GM19455 (cell line): ENCODE results near the gene ECHS1.

ENCODE experiments used
- ATAC-seq: cut with Tn5 transposase; IDR thresholded peaks from one replicate; pipeline ENCODE4 v1.9.1; 2021; ENCODE audit not compliant: unreplicated experiment

Gene ECHS1

DNA sequence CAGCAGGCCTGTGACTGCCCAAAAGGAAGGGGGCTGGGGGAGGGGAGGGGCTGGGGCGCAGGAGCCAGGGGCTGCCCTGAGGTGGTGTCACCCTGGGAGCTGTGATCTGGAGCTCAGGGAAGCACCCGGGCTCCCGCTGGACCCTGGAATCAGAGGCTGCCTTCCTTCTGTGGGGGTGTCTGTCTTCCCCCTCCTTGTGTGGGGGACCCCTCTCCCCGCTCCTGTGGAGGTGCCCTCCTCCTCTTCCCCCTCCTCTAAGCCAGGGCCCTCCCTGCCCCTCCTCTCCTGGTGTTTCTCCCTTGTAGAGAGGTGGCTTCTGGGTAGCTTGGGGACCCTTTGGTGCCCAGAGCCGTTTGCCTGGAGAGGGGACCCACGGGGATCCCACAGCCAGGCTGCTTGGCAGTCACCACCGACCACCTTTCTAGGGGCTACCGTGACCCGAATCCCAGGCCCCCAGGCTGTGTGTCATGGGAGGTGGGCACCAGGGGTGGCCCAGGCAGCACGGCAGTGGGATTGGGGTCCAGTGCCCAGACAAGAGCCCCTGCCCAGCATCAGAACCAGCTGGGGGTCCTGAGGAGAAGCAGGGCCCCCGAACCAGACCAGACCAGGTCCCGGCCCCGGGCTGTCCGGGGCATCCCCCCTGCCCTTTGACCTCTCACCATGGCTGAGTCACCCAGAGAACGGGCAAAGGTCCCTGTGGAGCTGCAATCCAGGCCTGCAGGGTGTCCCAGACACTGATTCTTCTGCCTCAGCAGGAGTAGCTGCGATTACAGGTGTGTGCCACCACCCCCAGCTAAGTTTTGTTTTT, 25.2 kb downstream of the ECHS1 start:
- no peak for ATAC-seq

DNA sequence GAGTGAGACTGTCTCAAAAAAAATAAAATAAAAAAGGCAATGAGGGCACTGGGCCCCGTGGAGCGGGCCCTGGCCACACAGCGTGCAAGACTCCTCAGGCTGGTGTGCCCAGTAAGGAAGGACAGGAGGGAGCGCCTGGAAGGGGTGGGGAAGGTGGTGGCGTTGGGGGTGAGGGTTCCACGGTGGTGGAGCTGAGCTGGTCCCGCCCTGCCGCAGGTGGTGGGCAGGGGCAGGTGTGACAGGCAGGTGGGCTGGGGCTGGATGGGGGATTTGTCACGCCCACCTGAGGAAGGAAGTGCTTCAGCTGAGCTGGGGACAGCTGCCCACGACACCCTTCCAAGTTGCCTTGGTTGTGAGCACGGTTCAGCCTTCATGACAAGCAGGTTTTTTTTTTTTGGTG, 26.7 kb downstream of the ECHS1 start:
- ATAC-seq = no peak

DNA sequence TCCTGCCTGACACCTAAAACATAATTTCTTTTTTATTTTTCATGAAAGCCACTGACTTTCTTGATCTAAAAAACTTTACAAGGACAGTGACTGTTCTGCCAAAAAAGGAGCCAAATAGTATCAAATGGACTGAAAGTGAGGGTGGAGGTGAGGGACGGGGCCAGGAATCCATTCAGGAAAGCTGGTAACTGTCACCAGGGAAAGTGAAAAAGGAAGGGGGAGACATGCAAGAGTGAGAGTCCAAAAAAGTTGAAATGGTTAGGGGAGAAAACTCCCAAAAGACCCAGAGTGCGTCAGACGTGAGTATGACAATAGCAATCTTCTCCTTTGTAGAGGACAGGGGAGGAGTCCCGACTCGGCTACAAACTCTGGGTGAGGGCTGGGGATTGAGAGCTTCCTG, 28.9 kb downstream of the ECHS1 start:
- ATAC-seq = no peak

DNA sequence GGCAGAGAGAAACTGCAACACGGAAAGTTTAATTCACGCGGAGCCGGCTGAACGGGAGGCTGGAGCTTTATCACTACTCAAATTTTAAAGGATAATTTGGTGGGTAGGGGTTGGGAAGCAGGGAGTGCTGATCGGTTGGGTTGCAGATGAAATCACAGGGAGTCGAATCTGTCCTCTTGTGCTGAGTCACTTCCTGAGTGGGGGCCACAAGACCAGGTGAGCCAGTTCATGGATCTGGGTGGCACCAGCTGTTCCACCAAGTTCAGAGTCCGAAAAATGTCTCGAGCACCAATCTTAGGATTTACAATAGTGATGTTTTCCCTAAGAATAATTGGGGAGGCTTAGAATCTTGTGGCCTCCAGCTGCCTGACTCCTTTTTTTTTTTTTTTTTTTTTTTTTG, 29.6 kb downstream of the ECHS1 start:
- ATAC-seq = no peak

DNA sequence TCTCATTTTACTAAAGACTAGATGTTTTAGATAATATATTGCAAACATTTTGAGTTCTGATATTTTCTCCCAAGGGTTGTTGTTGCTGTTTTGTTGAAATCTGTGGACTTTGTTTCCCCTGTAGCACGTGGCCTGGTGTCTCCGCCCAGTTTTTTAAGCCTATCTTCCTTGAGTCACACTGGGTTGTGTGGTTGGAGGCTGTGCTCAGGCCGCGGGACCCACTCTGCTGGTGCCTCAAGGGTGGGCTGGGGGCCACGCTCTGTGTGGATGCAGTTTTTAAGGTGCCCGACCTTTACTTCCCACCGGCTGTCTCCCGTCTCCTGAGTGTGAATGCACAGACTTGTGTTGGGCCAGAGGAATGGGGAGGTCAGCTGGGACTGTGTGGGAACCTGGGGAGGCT, 30.2 kb downstream of the ECHS1 start:
- ATAC-seq = no peak

DNA sequence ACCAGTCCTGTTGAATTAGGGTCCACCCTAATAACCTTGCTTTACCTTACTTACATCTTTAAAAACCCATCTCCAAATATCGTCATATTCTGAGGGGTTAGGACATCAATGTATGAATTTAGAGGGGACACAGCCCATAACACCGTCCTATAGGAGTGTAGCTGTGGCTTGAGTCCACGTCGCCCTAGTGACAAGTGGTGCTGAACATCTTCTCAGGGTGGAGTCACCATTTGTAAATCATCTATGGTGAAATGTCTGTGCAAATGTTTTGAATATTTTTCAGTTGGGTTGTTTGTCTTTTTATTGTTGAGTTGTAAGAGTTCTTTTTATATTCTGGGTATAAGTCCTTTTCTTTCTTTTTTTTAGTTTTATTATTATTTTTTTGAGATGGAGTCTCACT, 31.2 kb downstream of the ECHS1 start:
- no peak for ATAC-seq

DNA sequence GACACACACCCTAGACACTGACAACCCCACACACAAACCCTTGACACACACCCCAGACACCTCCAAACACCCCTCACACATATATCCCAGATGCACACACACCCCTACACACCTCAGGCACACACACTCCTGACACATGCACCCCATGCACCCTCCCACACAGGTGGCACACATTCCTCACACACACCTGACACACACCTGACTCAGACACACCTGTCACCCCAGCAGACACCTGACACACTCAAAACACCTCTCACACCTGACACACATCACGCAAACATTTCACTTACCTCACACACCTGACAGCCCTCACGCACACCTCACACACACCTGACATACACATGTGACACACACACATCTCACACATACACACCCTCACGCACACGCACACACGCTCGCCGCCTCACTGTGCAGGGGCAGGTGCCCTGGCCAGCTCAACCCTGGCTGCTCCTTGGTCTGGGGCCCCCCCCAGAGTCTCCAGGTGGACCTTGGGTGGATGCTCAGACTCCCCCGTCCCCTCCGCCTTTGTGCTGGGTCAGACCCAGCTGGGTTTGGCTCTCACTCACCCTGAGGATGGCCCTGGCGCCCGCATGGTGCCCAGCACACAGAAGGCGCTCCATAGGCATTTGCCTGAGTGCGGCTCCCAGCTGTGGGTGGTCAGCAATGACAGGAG, 33.3 kb downstream of the ECHS1 start:
- ATAC-seq = no peak

DNA sequence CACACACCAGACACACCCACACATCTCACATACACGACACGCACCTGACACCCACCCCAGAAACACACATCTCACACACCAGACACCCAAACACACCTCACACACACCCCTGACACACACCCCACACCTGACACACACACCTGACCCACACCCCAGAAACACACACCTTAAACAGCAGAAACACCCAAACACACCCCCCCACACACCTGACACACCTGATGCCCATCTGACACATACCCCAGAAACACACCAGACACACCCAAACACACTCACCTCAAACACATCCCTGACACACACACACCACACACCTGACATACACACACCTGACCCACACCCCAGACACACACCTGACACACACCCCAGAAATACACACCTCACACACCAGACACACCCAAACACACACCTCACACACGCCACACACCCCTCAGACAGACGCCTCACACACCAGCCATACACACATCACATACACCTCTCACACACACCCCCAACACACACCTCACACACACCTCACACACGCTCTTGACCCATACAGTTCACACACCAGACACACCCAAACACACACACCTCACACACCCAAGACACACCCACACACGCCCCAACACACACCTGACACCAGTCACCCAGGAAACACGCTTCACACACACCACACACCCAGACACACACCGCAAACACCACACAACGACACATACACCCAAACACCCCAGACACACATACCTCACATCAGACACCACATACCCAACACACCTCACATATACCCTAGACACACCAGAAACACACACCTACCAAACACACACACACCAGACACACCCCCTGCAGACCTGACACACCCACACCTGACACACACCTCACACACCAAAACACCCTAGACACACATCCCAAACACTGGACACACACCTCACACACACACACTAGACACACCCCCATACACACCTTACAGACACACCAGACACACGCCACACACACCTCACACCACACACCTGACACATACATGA, 34.8 kb downstream of the ECHS1 start:
- ATAC-seq = no peak

DNA sequence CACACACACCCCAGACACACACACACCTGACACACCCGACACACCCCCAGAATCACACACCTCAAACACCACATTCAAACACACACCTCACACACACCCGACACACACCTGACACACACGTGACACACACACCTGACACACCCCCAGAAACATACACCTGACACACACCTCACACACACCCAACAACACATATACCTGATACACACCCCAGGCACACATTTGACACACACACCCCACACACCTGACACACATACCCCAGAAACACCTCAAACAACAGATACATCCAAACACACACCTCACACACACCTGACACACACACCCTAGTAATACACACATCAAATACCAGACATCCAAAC, 35.8 kb downstream of the ECHS1 start:
- ATAC-seq = no peak

DNA sequence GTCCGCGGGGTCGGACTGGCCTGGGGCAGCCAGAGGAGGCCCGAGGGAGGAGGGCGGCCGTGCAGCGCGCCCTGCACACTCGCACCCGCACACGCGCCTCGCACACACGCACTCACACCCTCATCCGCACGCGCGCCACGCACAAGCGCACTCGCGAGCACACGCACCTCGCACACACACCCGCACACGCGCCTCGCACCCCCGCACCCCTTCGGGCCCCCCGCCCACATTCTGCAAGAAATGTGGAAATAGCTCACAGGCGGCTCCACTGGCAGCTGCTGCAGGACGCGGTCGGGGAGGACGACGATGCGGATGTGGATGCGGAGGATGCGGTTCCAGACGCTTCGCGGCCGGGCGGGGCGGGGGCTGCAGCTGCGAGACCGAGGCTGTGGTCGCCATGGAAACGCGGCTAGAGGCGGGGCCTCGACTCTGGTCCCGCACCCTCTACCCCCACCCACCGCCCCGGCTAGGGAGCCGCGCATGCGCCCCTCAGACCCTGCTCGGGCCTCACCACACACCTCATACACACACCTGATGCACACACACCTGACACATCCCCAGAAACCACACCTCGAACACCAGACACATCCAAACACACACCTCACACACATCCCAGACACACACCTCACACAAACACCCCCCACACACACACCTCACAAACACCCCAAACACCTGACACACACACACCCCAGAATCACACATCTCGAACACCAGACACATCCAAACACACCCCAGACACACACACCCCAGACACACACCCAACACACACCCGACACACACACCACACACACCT, 36.4 kb downstream of the ECHS1 start, which contains the start of gene CALY:
CALY (minus strand) TSS at position 320 of the 793 bp plus-strand sequence. CDS start 7,907 bp downstream, outside the sequence.
- no peak for ATAC-seq

DNA sequence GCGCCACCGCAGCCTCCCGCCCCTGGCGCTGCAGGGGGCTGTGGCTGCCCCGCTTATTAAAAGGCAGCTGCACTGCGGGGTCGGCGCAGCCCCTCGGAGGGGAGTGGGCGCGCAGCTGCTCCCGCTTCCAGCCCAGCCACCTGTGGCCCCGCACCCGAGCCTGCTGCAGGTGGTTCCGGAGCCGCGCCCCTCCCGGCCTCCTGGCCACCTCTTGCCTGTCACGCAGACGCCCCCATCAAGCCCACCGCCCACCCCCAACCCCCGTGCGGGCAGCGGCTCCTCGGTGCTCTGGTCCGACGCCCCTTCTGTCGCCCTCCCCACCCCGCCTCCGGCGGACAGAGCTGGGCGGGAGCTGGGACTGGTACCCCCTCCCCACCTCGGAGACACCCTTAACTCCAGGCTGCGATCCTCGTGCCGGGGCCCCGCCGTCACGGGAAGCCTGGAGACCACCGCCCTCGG, 37.0 kb downstream of the ECHS1 start:
- no peak for ATAC-seq

DNA sequence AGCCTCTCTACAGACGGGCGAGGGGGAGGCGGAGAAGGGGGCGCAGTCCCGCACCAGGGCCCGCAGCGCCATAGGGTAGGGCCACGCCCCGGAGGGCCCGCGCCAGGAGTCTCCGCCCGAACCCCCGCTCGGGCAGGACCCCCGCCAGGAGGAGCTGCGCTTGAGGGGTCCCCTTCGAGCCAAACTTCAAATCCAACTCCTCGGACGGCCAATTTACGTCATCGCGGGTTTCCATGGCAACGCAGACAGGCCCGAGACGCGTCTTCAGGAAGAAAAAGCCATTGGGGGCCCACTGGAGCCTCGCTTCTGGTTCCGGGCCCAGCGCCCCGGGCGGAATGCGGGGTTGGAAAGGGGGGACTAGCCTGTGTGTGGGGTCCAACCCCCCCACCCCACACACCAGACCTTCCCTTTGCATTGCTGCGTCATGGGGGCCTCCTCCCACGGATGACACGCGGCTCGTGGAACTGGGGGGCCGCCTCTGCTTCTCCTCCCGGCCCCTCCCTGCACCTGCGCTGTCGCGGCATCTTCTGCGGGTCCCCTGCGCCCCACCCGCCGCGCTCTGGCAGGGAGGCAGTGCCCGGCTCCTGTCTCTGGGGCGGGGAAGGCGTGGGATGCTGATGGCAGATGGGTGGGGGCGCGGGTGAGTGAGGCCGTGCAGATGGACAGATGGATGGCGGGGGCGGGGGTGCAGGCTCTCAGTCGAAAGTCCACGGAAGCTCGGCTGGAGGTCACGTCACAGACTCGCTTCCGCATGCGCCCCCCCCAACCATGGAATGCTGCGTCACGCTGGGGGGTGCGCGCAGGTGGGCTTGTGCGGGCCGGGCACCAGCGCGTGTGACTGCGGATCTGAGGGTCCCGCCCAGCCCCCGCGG, 37.7 kb downstream of the ECHS1 start:
- no peak for ATAC-seq

DNA sequence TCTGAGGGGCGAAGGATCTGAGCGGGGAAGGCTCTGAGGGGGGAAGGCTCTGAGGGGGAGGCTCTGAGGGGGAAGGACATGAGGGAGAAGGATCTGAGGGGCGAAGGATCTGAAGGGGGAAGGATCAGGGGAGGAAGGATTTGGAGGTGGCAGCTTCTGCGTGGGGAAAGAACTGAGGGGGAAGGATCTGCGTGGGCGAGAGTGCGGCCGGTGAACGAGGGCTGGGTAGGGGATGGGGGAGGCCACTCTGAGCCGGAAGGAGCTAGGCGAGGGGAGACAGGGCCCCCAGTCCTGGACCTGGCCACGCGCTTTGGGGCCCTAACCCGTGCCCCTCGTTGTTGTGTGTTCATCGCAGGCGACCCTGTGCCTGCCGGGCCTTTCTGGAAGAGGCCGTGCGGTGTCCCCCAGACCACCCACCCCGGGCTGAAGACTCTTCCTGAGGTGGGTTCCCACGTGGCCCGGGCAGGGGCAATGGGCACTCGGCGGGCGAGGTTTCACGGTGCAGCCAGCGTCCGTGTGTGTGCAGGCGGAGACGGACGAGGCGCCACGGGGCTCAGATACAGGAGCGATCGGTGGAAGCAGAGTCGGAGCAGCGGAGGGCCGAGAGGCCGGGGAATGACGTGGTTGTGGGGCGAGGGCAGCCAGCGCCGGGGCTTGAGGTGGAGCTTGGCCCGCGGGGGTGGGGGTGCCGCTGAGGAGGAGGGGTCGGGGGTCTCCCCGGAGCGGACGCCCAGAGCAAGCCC, 38.5 kb downstream of the ECHS1 start:
- ATAC-seq = no peak

DNA sequence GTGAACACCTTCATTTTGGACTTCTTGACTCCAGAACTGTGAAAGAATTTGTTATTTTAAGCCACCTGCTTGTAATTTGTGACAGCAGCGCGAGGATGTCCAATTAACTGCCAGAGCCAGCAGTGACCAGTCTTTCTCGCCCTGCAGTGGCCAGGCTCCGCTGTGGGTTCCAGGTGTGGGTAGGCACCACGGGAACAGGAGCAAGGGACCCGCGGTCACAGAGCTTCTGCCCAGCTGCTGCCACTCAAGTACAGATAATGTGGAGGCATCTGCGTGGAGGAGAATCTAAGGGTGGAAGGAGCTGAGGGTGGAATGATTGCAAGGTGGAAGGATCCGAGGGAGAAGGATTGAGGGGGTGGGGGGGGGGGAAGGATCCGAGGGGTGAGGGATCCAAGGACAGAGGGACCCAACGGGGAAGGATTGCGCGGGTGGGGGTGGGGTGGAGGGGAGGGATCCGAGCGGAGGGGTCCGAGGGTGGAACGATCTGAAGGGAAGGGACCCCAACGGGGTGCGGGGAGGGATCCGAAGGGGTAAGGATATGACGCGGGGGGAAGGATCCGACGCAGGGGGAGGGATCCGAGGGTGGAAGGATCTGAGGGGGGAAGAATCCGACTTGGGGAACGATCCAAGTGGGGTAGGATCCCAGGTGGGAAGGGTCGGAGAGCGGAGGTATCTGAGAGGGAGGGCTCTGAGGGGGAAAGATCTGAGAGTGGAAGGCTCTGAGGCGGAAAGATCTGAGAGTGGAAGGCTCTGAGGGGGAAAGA, 40.0 kb downstream of the ECHS1 start:
- ATAC-seq = no peak

DNA sequence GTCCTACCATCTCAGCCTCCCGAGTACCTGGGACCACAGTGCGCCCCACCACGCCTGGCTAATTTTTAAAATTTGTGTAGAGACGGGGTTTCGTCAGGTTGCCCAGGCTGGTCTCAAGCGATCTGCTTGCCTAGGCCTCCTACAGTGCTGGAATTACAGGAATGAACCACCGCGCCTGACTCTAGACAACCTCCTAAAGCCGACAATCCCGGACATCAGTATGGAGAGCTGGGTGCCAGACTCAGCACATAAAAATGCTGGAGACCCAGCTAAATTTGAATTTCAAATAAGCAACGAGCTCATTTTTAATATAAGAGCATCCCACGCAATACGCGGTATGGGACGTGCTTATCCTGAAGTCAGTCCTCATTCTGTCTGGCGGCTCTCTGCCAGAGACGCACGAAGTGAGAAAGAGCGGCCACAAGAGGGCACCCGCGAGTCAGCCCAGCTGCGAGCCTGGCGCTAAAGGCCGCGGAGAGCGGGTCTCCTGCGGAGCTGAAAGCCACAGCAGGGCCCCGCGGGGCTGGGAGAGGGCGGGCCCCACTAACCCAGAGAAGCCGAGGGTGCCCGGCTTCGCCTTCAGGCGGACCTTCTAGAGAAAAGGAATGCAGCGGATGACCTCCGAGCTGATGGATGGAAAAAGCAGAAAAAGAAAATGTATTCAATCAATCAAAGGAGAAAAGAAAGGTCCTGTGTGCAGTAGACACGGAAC, 43.5 kb downstream of the ECHS1 start:
- ATAC-seq = peak; percentile 82

DNA sequence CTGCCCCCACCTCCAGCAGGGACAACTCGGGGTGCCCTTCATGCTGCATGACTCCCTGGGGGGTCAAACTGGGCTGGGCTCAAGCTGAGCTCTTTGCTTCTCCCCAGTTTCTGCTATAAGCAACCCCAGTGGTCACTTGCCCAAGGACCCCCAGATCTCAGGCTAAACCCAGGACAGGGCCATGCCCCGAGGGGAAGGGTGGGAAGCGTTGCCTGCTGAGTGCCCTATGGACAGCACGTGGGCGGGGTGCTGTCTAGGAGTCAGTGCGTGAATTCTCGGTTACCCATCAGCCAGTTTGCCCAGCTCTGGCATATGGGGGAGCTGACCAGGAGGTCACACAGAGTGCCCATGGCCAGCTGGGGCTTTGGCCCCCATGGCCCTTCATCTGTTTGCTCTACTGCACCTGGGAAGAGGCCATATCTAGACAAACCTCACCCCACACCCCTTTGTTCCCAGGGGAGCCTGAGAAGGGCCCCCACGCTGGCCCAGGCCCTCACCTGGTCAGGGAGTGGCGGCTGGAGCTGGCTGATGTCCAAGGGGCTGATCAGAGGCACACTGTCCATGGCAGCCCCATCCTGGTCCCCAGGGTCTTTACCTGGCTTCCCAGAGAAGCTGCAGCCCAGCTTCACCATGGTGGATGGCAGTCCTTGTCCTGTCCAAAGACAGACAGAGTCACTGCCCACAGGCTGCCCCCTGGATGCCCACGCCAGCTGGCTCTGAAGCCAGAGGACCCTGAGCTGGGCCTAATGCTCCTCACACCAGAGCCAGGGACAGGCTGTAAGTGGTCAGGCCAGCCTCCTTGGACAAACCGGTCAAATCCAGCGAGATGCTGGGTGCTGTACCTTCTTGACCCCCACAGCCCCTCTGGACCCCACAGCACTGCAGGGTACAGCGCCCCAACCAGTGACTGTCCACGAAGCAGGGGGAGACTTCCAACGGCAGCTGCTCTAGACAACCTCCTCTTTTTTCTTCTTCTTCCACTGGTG, 44.5 kb downstream of the ECHS1 start:
- ATAC-seq = no peak
